HG02973 (cell line): Measurements from ENCODE around the gene ELAVL1.
A peak's percentile ranks its signal among the peaks of the same experiment; 100 is the strongest.

ENCODE experiments used
- ATAC-seq: cut with Tn5 transposase; IDR thresholded peaks from one replicate; pipeline ENCODE4 v1.9.1; 2021; ENCODE audit warnings: moderate library complexity; ENCODE audit not compliant: unreplicated experiment

The ELAVL1 gene

GRCh38 chr19:8021374-8021773 is 15.9 kb upstream of the ELAVL1 start:
- no peak for ATAC-seq

GRCh38 chr19:8020681-8021080 is 15.2 kb upstream of the ELAVL1 start:
- no peak for ATAC-seq

- ATAC-seq = no peak
Observed at GRCh38 chr19:8017808-8018207, 12.4 kb upstream of the ELAVL1 start.

- peak; percentile 37 for ATAC-seq
Observed at GRCh38 chr19:8004723-8005513, 523 bp downstream of the ELAVL1 start.

GRCh38 chr19:8004001-8004400 is 1.4 kb downstream of the ELAVL1 start:
- ATAC-seq = no peak

DNA sequence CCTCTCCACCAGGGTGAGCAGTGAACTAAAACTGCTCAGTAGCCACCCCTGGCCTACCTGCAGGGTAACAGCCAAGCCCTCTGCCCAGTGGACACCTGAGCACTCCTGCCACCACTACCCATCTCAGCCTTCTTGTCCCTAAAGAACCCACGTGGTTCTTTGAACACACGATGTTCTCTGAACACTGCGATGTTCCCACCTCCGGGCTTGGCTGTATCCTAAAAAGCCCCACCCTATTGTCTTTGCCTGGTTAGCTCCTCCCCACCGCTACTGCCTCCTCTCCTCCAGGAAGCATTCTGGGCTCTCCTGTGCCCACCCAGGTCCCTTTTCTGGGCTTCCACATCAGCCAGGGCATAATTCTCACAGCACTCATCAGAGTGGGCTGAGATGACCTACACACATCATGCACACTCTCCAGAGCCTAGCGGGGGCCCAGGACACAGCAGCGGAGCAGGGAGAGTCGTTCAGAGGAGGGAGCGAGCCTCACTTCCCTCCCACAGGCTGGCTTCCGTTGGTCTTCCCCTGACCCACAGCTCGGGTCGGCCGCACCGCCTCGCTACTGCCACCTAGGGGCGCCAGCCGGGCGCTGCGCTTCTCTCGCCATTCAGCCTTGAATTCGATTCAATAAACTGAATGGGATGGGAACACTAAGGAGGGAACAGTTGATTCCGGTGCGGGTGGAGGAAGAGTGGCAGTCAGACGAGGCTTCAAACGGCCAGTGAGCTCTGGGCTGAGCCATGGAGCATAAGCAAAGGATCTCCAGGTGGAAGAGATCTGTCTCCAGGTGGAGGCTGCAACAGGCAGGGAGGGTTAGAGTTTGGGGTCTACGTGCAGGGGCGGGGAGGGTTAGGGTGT is 3.2 kb downstream of the ELAVL1 start:
- ATAC-seq = peak; percentile 43

DNA sequence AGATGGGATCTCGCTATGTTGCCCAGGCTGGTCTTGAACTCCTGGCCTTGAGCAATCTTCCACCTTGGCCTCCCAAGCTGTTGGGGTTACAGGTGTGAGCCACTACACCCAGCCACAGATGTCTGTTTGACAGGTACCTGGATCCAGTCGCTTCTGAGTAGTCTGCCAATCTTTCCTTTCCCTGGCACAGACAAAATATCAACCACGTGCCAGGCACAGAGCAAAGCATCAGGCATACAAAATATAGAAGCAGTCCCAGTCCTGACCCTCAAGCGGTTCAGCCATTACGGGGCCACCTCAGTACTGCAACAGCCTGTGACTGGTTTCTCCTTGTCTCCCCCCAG is 3.8 kb downstream of the ELAVL1 start:
- no peak for ATAC-seq

DNA sequence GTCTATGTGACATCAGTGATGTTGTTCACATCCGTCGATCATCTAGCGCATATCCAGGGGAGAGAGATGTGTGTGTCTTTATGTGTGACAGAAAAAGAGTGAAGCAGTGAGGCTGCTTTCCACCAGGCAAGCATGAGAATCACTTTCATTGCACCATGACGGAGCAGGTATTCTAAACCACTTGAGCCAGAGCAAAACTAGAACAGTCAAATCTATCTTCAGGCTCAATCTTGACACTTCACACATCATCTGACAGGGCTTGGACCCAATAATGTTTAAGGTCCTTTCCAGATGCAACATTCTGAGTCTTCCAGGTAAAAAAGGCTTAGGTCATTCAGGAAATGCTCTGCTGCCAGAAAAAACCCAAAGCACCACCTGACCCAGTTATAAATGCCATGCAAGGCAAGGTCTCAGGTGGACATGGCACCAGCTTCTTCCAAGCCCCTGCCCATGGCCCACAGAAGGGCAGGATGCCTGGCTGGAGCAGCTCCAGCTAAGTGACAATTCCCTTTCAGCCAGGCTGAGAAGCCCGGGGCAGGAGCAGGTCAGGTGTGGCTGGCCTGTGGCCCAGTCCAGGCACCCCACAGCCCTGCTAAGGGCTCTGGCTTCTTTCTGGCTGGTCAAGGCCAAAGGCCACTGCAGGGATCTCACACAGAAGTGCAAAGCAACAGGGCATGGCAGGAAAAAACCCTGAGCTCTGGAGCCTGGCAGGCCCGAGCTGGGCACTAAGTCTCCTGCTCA is 5.0 kb downstream of the ELAVL1 start:
- no peak for ATAC-seq

DNA sequence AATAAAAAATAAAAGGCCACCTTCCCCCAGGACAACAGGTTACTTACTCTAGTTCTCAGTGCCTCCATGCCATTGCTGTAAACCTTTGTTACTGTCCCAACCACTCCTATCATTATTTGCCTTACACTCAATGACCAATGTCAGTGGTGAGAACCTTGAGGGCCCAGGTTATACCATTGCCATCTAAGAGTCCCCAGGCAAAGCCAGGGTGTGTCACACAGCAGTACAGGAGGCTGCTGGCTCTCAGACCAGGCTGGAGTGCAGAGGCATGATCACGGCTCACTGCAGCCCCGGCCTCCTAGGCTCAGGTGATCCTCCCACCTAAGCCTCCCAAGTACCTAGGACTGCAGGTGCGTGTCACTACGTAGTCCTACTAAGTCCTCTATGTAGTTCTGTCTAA is 6.1 kb downstream of the ELAVL1 start:
- no peak for ATAC-seq

GRCh38 chr19:7997809-7998480 is 7.5 kb downstream of the ELAVL1 start:
- no peak for ATAC-seq

DNA sequence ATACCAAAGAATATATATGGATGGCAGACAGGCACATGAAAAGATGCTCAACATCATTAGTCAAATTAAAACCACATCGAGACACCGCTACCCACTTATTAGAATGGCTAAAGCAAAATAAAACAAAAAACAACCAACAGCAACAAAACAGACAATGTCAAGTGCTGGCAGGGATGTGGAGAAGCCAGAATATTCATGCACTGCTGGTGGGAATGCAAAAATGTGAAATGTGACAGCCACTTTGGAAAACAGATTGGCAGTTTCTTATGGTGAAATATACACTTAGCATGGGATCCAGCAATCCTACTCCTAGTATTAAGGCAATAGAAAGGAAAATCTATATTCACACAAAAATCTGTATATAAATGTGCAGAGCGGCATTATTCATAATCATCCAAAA is 8.6 kb downstream of the ELAVL1 start:
- no peak for ATAC-seq

DNA sequence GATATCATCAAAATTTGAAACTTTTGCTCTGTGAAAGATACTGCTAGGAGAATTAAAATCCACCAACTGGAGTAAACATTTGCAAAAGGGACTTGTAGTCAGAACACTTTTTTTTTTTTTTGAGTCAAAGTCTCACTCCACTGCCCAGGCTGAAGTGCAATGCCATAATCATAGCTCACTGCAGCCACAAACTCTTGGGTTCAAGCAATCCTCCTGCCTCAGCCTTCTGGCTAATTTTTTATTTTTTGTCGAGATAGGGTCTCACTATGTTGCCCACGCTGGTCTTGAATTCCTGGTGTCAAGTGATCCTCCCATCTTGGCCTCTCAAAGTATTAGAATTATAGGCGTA is 9.7 kb downstream of the ELAVL1 start:
- ATAC-seq = no peak

GRCh38 chr19:7994928-7995809 is 10.3 kb downstream of the ELAVL1 start:
- no peak for ATAC-seq

- ATAC-seq = no peak
Observed at GRCh38 chr19:7994114-7994513, 11.3 kb downstream of the ELAVL1 start.

DNA sequence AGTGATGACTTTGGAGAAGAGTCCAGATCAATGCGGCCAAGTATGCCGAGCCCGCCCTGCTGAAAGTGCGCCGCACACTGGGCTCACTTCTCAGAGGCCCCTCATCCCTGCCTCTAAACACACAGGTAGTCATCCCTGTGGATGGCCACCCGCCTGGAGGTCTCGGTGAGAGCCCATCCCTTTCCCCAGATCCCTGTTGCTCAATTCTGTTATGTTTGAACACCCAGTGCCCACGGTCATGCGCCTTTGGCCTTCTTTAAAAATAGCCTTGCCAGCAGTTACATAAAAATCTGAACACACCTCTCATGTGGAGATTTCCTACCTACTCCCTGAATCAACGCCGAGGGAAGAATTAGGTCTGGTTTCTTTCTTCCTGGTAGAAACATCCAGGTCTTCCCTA is 11.9 kb downstream of the ELAVL1 start:
- no peak for ATAC-seq

GRCh38 chr19:7992575-7992974 is 12.9 kb downstream of the ELAVL1 start:
- no peak for ATAC-seq

GRCh38 chr19:7989071-7989575 is 16.3 kb downstream of the ELAVL1 start:
- no peak for ATAC-seq

DNA sequence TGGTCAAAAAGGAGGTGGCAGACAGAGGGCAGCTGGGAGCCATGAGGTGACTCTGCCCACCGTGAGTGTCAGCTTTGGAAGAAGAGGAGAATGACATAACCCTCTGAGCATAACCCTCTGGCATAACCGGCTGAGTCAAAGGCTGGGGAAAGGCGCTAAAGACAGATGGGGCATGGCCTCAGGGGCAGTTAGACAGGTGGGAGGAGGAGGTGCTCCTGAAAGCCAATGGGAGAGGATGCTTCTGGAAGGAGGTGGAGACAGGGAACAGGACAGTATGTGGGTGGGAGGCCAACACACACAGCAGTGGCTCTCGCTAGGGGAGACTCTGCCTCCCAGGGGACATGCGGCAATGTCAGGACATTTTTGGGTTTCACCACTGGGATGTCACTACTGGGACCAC is 17.1 kb downstream of the ELAVL1 start:
- ATAC-seq = no peak

GRCh38 chr19:7987114-7987768 is 18.2 kb downstream of the ELAVL1 start:
- no peak for ATAC-seq
